A549 treated with AZD9567 at 1 μM for 4 hours (cell line): ENCODE results near the gene FCER1G. TPM values are rescaled to one million over a fixed set of nuclear protein-coding genes. Genes with fewer than 3 reads are reported as not detected.

Source experiments
- total RNA-seq: library from RNA; stranded (reverse); fragments of 200-300 nt; extraction: Qiagen RNA extraction; gene quantifications from 5 replicates; pipeline ENCODE4 v1.2.3, GENCODE V29; 2022; ENCODE audit not compliant: insufficient read depth

FCER1G gene
- total RNA-seq: 0.16 to 0.32 TPM (median 0.27 TPM) in 4 of 5 replicates, not detected in the other

DNA sequence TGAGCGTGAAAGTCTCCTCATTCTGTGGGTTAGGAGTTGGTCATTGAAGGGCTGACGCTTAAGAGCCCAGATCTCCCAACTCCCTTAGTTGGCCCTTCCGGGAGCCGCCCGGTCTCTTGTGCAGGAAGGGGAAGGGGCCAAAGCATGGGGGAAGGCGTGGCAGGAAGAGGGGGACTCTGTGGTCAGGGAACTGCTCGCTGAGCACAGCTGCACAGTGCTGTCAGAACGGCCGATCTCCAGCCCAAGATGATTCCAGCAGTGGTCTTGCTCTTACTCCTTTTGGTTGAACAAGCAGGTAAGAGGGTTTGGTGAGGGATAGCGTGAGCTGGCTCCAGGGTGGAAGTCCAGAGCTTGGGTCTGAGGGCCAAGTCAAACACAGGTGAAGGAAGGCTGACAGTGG lies at the start of gene FCER1G:
TSS of gene FCER1G (plus strand) at position 220 of the 400 bp plus-strand sequence. CDS start at position 247, 27 bp downstream.

DNA sequence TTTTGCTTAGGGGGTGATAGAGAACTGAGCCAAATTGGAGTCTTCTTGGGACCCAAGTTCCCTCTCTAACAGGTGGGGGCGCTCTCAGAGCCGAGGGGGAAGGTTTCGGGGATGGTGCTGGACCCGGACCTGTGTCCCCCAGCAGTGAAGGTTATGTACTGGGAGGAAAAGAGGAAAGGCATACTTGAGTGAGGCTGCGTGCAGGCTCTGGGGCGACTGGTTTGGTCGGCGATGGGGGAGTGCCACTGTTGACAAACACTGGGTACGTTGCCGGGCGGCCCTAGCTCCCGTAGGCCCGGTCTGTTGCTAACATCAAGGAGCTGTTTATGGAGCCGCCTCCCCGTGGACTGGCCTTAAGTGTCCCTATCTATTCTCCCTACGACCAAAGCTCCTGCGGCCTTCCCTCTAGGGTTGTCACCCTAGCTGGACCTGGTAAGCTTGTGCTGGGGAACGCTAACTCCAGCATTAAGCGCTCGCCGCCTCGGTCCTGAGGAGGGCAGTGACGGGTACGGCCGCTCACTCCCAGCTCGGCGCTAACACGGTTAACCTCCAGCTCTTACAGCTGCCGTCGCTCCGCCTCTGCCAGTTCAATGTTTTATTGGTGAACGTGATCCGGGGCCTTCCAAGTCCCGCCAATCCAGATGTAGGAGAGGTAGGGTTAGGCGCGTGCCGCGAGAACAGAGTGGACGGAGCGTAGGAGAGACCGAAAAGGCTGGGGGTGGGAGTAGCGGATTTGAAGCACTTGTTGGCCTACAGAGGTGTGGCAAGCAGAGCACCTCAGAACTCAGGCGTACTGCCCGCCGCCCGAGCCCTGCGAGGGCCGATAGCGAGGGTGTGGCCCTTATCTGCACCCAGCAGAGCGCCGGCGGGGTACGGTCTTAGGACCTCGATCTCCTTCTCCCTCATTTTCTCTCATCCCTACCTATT lies 49.1 kb upstream of the FCER1G start, which contains the start of gene PPOX:
TSS of gene PPOX (plus strand) at position 685 of the 927 bp plus-strand sequence. CDS start 422 bp downstream, outside the sequence.

DNA sequence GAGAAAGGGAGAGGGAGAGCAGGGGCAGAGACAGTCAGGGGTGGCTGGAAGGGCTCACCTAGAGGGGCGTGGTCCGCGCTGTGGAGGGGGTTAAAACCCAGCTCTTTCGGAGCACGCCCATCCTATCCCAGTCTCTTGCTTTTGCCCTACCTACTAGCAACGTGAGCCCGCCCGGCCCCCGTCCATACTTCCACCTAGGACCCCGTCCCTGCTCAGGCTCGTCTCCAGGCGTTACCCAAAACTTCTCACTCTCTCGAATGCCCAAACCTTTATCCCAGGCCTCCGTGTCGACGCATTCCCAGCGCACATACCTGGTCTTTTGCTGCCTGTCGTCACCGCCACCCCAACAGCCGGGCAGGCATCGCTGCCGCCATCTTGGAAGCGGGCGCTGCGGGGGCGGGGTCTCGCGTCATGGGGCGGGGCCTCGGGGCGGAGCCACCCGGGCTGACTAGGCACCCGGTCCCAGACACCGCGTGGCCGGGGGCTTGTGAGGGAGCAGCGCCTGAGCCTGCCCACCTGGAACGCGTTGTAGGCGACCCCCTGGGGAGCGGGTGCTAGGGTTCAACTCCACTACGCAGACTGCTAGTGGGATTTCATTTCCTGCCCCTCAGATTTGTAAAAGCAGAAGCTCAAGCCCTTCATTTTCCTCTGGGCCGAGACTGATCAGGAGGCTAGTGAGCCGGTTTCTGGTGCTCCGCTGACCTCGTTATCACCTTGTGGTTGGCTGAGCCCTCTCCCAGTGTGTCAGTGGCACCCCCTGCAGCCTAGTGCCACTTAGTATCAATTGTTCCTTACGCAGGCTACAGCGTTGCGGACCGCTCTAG lies 37.8 kb upstream of the FCER1G start, which contains the start of gene B4GALT3:
TSS of gene B4GALT3 (minus strand) at position 396 of the 824 bp plus-strand sequence. CDS start 1,447 bp downstream, outside the sequence.

DNA sequence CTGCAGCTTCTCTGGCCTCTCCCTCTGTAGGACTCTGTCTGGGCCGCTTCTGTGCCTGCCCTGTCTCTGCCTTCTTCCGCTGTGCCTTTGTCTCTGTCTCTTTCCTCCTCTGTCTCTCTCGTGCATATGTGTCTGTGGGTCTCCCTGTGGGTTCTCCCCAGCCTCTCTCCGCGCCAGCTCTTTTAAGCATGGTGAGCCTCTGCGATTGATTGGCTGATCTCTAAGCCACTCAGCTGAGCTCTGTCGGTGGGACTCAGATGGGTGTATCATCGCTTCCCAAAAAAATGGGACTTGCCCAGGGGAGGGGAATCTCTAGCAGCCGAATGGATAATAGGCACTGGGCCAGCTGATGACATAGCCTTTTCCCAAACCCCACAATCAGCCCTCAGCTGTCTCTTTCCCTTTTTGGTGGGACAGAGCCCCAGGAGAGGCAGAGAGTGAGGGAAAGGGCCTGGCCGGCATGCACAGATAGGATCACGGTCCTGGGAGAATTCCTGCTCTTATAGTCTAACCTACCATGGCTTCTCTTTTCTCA lies 16.1 kb upstream of the FCER1G start, which contains the start of gene ADAMTS4:
TSS of gene ADAMTS4 (minus strand) at position 158 of the 535 bp plus-strand sequence. CDS start 427 bp downstream, outside the sequence.

DNA sequence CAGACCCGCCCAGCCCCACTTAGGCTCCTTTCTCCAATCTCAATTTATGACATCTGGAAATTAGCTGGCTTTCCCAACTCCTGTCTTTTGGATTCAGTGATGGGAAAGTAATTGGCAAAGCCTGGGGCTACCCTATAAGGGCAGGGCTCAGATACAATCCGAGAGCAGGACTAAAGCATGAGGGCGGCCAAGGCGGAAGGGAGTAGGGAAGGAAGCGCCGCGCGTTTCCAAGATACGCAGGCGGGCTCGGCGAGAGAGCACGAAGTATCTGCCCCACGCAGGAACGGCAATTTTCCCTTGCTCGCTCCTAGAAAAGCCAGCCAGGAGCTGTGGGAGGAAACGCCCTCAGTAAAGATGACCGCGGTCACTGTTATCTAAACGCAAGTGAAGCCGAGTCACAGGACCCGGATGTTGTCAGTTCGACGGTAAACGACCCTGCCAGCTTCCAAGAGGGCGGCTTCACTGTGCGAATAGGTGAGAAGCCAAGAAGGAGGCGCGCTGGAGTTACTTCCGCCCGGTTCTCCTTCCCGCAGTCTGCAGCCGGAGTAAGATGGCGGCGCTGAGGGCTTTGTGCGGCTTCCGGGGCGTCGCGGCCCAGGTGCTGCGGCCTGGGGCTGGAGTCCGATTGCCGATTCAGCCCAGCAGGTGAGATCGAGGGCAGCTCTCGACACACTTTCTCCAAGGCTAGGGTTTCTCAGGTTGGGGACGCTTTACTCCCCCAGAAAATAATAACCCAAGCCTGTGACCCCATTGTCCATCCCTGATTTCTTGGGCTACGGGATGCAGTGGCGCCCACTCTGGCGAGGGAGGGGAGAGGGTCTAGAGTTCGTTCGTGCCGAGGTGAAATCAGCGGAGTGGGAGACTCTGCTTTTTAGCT lies 13.0 kb upstream of the FCER1G start, which contains the start of gene NDUFS2:
TSS of gene NDUFS2 (plus strand) at position 532 of the 877 bp plus-strand sequence. CDS start at position 551, 19 bp downstream.

DNA sequence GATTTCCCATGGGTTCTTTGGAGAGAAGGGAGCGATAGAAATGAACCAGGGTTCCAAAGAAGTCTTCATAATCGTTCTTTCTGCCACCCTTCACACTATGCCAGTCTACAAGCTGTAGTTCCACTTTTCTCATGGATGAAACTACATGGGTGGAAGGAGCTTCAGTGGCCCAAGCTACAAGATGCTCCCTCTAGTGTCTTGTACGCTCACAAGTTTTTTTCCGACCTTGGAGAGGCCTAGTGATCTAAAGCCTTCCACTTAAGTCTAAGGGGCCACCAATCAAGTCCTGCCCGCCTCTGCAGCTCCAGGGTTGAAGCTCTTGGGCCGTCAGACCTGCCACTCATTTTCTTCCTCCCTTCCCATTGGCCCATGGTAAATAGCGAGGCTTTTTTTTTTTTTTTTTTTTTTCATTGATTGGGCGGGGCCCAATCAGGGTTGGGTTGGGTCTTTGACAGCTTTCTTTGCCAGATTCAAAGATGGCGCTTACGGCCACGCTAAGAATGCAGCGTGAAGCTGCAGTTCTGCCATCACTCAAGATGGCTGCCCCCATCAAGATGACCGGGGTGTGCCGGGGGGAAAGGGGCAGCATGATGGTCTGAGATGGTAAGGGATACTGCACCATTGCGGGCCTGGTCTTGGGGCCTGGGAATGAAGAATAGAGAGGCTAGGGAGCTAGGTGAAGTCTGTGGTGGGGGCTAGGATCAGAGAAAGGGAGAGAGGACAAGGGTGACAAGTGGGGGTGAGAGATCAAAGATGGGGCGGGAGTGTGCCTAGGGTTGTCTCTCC lies 10.6 kb downstream of the FCER1G start, which contains the start of gene TOMM40L:
TSS of gene TOMM40L (plus strand) at position 527 of the 786 bp plus-strand sequence. CDS start 430 bp downstream, outside the sequence.

DNA sequence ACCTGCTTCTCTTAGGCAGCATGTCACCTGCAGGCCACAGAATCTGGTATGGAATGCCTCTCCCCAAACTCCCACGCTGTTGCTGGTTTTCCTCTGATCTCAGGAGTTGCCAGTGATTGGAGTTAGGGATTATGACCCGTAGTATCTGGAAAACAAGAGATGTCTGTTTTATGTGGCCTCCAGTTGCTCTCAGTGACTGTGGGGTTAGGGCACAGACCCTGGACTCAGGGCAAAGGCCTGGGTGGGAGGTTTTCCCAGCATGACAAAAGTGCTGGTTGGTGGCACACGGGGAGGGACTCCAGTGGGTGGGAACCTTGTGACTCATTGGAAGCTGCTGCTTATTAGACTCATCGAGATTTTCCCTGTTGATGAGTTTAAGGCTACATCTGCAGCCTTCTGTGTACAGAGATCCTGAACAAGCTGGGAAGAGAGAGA lies 23.0 kb downstream of the FCER1G start, which contains the start of gene NR1I3:
TSS of gene NR1I3 (minus strand) at position 165 of the 435 bp plus-strand sequence. CDS start 1,638 bp downstream, outside the sequence.

DNA sequence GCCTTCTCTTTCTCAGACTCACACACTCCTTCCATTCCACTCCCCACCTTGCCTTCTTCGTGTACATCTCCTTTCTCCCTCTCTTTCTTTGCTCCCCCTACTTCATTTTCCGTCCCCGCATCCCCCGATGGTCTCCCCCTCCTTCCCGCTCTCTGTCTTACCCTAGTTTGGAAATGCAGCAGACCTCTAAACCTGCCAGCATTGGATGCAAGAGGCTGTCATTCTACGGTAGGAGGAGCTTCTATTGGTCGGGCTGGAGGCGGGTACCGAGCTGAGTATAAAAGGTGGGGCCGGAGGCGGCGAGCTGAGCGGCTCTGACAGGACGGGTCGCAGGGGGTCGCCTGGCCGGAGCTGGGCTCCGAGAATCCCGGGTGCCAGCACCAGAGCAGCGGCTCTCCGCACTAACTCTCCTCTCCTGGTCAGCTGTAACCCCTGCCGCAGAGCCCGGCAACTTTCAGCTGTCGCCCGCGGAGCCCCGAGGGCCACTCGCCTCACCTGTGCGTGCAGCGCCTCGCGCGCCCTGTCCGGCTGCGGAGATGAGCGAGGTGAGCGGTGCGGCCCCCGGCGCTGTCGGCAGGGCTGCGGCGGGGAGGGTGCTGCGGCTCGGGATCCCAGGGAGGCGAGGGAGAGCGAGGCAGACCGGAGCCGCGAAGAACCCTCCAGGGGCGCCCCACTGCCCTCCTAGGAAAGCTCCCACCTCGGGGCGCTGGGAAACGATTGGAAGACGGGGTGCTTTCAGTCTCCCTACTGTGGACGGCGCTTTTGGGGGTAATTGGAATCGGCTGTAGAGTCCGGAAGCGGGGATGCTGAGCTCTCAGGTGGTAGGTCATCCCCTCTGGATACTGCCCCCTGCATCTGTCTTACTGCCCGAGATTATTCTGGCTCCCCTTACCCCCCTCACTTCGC lies 43.6 kb downstream of the FCER1G start, which contains the start of gene PCP4L1:
TSS of gene PCP4L1 (plus strand) at position 307 of the 906 bp plus-strand sequence. CDS start at position 537, 230 bp downstream.

Other genes with a start within 250 kb of the FCER1G start
- 42.6 to 53.0 TPM (median 51.4 TPM) in 5 replicates for gene F11R, start 194.1 kb upstream of the FCER1G start, total RNA-seq
- gene TSTD1, start 176.3 kb upstream of the FCER1G start, total RNA-seq: 0.21 to 0.50 TPM (median 0.36 TPM) in 4 of 5 replicates, not detected in the other
- 44.7 to 50.9 TPM (median 49.1 TPM) in 5 replicates for gene USF1, start 169.3 kb upstream of the FCER1G start, total RNA-seq
- 0.05 to 0.11 TPM (median 0.09 TPM) in 4 of 5 replicates, not detected in the other for gene ARHGAP30, start 145.4 kb upstream of the FCER1G start, total RNA-seq
- gene NECTIN4, start 125.7 kb upstream of the FCER1G start, total RNA-seq: 0.82 to 1.6 TPM (median 1.5 TPM) in 5 replicates
- 1.3 to 3.0 TPM (median 1.7 TPM) in 4 of 5 replicates, not detected in the other for gene KLHDC9, start 116.9 kb upstream of the FCER1G start, total RNA-seq
- 104 to 114 TPM (median 107 TPM) in 5 replicates for gene PFDN2, start 97.3 kb upstream of the FCER1G start, total RNA-seq
- gene NIT1, start 97.2 kb upstream of the FCER1G start, total RNA-seq: 19.5 to 32.3 TPM (median 30.3 TPM) in 5 replicates
- 26.9 to 31.1 TPM (median 29.9 TPM) in 5 replicates for gene DEDD, start 82.6 kb upstream of the FCER1G start, total RNA-seq
- 83.6 to 117 TPM (median 85.0 TPM) in 5 replicates for gene UFC1, start 61.3 kb upstream of the FCER1G start, total RNA-seq
- 20.4 to 25.2 TPM (median 21.7 TPM) in 5 replicates for gene USP21, start 55.8 kb upstream of the FCER1G start, total RNA-seq
- 13.4 to 18.9 TPM (median 16.2 TPM) in 5 replicates for gene PPOX, start 48.9 kb upstream of the FCER1G start, total RNA-seq
- gene B4GALT3, start 37.8 kb upstream of the FCER1G start, total RNA-seq: 20.0 to 28.4 TPM (median 27.3 TPM) in 5 replicates
- gene ADAMTS4, start 16.2 kb upstream of the FCER1G start, total RNA-seq: 0.01 to 0.03 TPM in 2 of 5 replicates, not detected in the others
- gene NDUFS2, start 12.9 kb upstream of the FCER1G start, total RNA-seq: 76.0 to 87.5 TPM (median 80.1 TPM) in 5 replicates
- 32.6 TPM in 1 of 5 replicates, not detected in the others for gene APOA2, start 8.3 kb downstream of the FCER1G start, total RNA-seq
- 8.5 to 15.8 TPM (median 10.7 TPM) in 5 replicates for gene TOMM40L, start 10.8 kb downstream of the FCER1G start, total RNA-seq
- 0.07 TPM in 1 of 5 replicates, not detected in the others for gene NR1I3, start 22.9 kb downstream of the FCER1G start, total RNA-seq
- gene PCP4L1, start 43.5 kb downstream of the FCER1G start, total RNA-seq: 0.06 to 0.13 TPM in 2 of 5 replicates, not detected in the others
- 0.18 to 0.26 TPM (median 0.23 TPM) in 4 of 5 replicates, not detected in the other for gene MPZ, start 94.7 kb downstream of the FCER1G start, total RNA-seq
- gene SDHC, start 99.1 kb downstream of the FCER1G start, total RNA-seq: 238 to 251 TPM (median 247 TPM) in 5 replicates
- gene CFAP126, start 152.6 kb downstream of the FCER1G start, total RNA-seq: 0.18 to 0.44 TPM (median 0.26 TPM) in 3 of 5 replicates, not detected in the others